ENCODE data around the gene GPR84.

DNA sequence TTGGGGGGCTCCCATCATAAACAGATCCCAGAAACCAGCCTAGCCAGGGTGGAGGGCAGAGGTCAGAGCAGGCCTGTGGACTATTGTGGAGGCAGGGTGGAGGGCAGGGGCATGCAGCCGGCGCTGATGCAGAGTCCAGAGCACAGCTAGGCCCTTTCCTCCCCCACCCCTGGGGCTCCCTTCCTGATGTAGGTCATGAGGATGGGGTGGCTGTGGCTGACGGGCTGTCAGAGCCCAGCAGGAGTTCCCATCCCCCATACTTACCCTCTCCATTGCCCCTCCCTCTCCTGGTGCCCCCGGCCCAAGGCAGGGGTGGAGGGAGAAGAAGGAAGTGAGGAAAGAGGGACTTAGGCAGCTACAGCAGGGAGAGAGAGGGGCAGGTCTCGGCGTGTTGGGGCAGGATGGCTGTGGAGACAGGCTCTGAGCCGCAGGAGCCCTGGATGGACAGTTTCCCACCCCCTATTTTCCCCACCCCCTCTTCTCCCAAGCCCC is 25.9 kb upstream of the GPR84 start:
- TF ChIP-seq CTCF (conservative IDR thresholded peaks at IDR 0.05) (no peak), ZFX (IDR thresholded peaks at IDR 0.05) (no peak)
